Activated CD4-positive, alpha-beta T cell treated with anti-CD3 and anti-CD28 coated beads for 36 hours (primary cell): ENCODE data around the gene ESF1. TPM values are rescaled to one million over a fixed set of nuclear protein-coding genes. Genes with fewer than 3 reads are reported as not detected.

Experiments used
- ATAC-seq: fragments of 200-7000 bp; cut with Tn5 transposase; one replicate; pipeline ENCODE4 v1.10.0; 2021; ENCODE audit warnings: mild to moderate bottlenecking, moderate library complexity
- CTCF ChIA-PET: fragments of 350-600 bp; sonication (Branson Sonifier 250); formaldehyde crosslinking; loops from one replicate; lab custom pipeline; 2021; ENCODE audit warnings: antibody characterized with exemption; lab: Charles Lee
- POLR2A ChIA-PET: fragments of 350-600 bp; sonication (Branson Sonifier 250); formaldehyde crosslinking; loops from one replicate; lab custom pipeline; 2021; ENCODE audit warnings: antibody characterized with exemption, inconsistent platforms; lab: Charles Lee
- DNase-seq: peaks from one replicate; pipeline ENCODE4 v3.0.0-alpha.2; 2020
- H3K27ac Mint-ChIP-seq: one replicate; pipeline ENCODE4 v1.8.0; 2021; ENCODE audit warnings: mixed read lengths
- H3K27me3 Mint-ChIP-seq: one replicate; pipeline ENCODE4 v1.8.0; 2021; ENCODE audit warnings: mixed read lengths
- H3K36me3 Mint-ChIP-seq: one replicate; pipeline ENCODE4 v1.8.0; 2021; ENCODE audit warnings: low read depth, mixed read lengths
- H3K4me1 Mint-ChIP-seq: one replicate; pipeline ENCODE4 v1.8.0; 2021; ENCODE audit warnings: mixed read lengths
- H3K4me3 Mint-ChIP-seq: one replicate; pipeline ENCODE4 v1.8.0; 2021; ENCODE audit warnings: mild to moderate bottlenecking, moderate library complexity, mixed read lengths
- H3K9me3 Mint-ChIP-seq: one replicate; pipeline ENCODE4 v1.8.0; 2021; ENCODE audit warnings: low read depth, mixed read lengths
- intact Hi-C, 2 experiments: fragments of 100-400 bp; cut with DNase I in 1 of 2; cut with micrococcal nuclease in 1 of 2; formaldehyde crosslinking; loops; one replicate each; pipeline versions ENCODE4 v1.14.2 to v1.15.1; 2022 to 2024; cut with DNase I, micrococcal nuclease
- total RNA-seq, 2 experiments: library from RNA; stranded (reverse); gene quantifications; one replicate each; pipeline ENCODE4 v1.2.3, GENCODE V29; 2021

Gene ESF1
- total RNA-seq, 2 experiments from 2014 or later: 22.0 to 23.1 TPM

GRCh38 chr20:13790708-13791107 lies 6.0 kb upstream of the ESF1 start:
- DNase-seq (no peak), ATAC-seq (no peak)
- H3K4me3 Mint-ChIP-seq: no peak overlapping the region
- no peaks in the 10 kb centered on the region for H3K9me3 Mint-ChIP-seq
- intact Hi-C loops: no loop called here
- H3K36me3 Mint-ChIP-seq: peaks cover 34% of the 10 kb centered on the region
- H3K4me1 Mint-ChIP-seq: peaks cover 21% of the 10 kb centered on the region
- H3K27me3 Mint-ChIP-seq: no peaks in the 10 kb centered on the region
- POLR2A ChIA-PET: no interaction called here
- CTCF ChIA-PET: interaction anchor here (0.8 to 1.3 kb wide), 4 partner anchors 9 to 22 kb away, joined by 3 to 4 read pairs (median 4); no protein-coding TSS in a partner anchor
- H3K27ac Mint-ChIP-seq: no peak overlapping the region

DNA sequence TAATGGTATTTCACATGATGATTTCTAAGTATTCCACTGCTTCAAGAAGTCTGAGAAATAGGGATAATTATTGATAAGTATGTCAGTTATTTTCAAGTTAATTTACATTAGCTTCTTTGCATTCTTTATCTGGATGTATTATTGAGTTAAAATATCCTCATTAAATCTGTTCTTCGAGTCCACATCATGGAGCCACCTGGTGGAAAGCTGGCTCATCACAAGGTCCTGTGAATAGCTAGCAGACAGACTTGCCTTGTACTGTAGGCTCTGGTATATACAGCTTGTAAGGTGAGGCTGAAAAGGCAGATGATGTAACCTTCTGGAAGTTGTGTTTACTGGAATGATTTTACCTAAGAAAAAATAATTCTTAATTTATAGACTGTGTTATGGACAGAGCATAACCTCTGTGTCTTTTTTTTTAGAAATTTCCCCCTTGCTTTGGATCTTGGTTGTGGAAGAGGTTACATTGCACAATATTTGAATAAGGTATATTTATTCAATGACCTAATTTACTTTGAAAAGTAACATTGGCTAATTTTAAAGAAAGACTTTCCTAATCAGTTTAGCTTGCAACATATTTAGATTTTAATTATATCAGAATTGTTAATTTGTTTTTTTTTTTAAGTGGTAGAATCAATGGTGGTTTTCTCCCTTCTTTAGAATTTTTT lies 3.6 kb upstream of the ESF1 start:
- Mint-ChIP-seq H3K36me3 (peaks cover 33% of the 10 kb centered on the region), H3K4me1 (peaks cover 27% of the 10 kb centered on the region), H3K27me3 (no peaks in the 10 kb centered on the region), H3K4me3 (no peak overlapping the region), H3K9me3 (no peaks in the 10 kb centered on the region), H3K27ac (no peak overlapping the region)
- POLR2A ChIA-PET: no interaction called here
- CTCF ChIA-PET: interaction anchor here (0.7 to 2.1 kb wide), 9 partner anchors 10 to 699 kb away, joined by 3 to 23 read pairs (median 5); no protein-coding TSS in a partner anchor
- intact Hi-C loops: loop anchor here in 1 of 2 experiments (5.0 to 10.0 kb wide), 3 partner anchors 331 to 1894 kb away; no protein-coding TSS in a partner anchor
- DNase-seq: peak; percentile 64
- peak; percentile 43 for ATAC-seq

DNA sequence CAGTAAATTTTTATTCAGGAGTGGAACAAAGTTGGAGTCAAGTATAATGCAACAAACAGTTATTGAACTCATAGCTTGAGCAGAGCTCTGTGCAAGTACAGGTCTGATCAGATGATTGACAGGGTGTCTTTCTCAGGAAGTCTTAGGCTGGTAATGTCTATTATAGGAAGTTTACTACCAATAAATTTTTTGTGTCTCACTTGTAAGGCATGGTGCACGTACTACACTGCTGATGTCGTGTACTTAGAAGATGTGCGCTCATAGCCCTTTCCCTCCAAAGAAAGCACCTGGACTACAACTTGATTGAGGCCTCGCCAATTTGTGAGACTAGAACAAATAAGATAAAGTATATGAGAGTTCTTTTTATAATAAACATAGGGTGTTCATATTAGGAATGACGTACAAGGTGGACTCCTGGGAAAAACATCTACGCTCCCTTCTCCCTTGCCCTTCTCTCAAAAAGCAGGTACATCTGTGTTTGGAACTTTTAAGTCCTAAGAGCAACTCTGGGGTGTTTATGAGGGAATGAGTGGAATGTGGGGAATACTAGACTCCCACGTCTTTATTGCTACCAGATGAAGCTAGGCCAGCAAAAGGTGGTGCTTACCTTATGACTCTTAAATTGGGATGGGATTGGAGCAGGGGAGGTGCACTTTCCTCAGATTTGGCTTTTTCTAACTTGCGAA lies 1.6 kb upstream of the ESF1 start:
- CTCF ChIA-PET: interaction anchor here (1.4 to 2.8 kb wide), 3 partner anchors 9 to 14 kb away, joined by 5 to 19 read pairs (median 6); no protein-coding TSS in a partner anchor
- intact Hi-C loops: loop anchor here in 1 of 2 experiments (5.0 to 10.0 kb wide), 3 partner anchors 329 to 1891 kb away; no protein-coding TSS in a partner anchor
- peaks cover 44% of the 10 kb centered on the region for H3K4me1 Mint-ChIP-seq
- no peaks in the 10 kb centered on the region for H3K9me3 Mint-ChIP-seq
- ATAC-seq (no peak), DNase-seq (no peak)
- no peaks in the 10 kb centered on the region for H3K27me3 Mint-ChIP-seq
- peaks cover 43% of the 10 kb centered on the region for H3K36me3 Mint-ChIP-seq
- H3K4me3 Mint-ChIP-seq: peak overlapping the region; percentile 82
- H3K27ac Mint-ChIP-seq: peak overlapping the region; percentile 89
- POLR2A ChIA-PET: no interaction called here

DNA sequence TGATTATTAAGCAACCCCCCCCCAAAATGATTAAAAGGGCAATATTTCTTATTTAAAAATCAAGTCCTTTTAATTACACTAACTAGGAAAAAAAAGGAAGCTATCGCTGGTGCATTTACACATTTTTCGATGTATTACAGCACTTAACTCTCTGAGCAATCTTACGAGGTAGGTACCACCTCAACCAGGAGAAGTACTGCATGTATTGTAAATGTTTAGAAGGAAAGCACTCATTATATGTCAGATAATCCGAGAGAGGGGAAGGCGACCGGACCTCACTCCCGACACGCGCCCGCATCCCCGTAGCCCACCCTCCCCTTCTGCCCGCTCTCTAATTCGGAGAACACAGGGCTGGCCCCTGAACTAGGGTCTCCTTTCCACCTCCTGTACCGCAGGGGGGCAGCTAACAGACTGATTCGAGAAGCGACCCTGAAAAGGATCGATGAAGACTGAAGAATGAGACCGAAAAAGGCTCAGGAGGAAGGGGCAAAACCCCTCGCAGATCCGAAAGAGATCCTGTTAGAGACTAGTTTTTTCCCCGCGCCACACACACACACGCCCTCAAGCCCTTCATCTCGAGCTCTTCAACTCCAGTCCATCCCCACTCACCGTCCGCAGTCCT lies 337 bp downstream of the ESF1 start:
- no peaks in the 10 kb centered on the region for H3K9me3 Mint-ChIP-seq
- ATAC-seq (no peak), DNase-seq (no peak)
- H3K4me3 Mint-ChIP-seq: peak overlapping the region; percentile 82
- peak overlapping the region; percentile 80 for H3K27ac Mint-ChIP-seq
- intact Hi-C loops: loop anchor here (1.0 to 10.0 kb wide), 4 partner anchors 32 to 1890 kb away; partner anchors contain the start of genes TASP1 (in 2 of the 2) and ISM1 (in 1 of the 2)
- H3K4me1 Mint-ChIP-seq: peaks cover 57% of the 10 kb centered on the region
- POLR2A ChIA-PET: interaction anchor here (0.6 kb wide), 1 partner anchor 225 kb away, joined by 4 read pairs; no protein-coding TSS in a partner anchor
- CTCF ChIA-PET: interaction anchor here (0.5 to 2.8 kb wide), 8 partner anchors 9 to 365 kb away, joined by 3 to 19 read pairs (median 4); no protein-coding TSS in a partner anchor
- no peaks in the 10 kb centered on the region for H3K27me3 Mint-ChIP-seq
- H3K36me3 Mint-ChIP-seq: peaks cover 38% of the 10 kb centered on the region

DNA sequence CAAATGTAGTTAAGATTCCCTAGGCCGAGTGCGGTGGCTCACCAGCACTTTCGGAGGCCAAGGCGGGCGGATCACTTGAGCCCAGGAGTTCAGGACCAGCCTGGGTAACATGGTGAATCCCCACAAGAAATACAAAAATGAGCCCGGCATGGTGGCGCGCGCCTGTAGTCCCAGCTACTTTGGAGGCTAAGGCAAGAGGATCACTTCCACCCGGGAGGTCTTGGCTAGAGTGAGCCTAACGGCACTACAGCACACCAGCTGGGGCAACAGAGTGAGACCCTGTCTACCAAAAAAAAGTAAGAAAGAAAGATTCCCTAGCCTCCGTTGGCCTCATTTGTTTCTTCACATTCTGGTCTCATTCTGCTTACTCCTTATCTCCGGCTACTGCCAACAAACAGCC lies 1.2 kb downstream of the ESF1 start:
- CTCF ChIA-PET: interaction anchor here (2.1 to 2.8 kb wide), 2 partner anchors 11 to 35 kb away, joined by 6 to 19 read pairs; no protein-coding TSS in a partner anchor
- no peaks in the 10 kb centered on the region for H3K9me3 Mint-ChIP-seq
- H3K4me1 Mint-ChIP-seq: peaks cover 60% of the 10 kb centered on the region
- peak overlapping the region; percentile 82 for H3K4me3 Mint-ChIP-seq
- H3K27me3 Mint-ChIP-seq: no peaks in the 10 kb centered on the region
- H3K27ac Mint-ChIP-seq: peak overlapping the region; percentile 80
- POLR2A ChIA-PET: no interaction called here
- ATAC-seq: no peak
- H3K36me3 Mint-ChIP-seq: peaks cover 38% of the 10 kb centered on the region
- DNase-seq: no peak
- intact Hi-C loops: loop anchor here in 1 of 2 experiments (5.0 to 10.0 kb wide), 2 partner anchors 561 to 1889 kb away; partner anchors contain the start of gene ISM1

- Mint-ChIP-seq H3K4me3 (no peak overlapping the region), H3K9me3 (no peaks in the 10 kb centered on the region), H3K36me3 (peaks cover 54% of the 10 kb centered on the region), H3K27ac (no peak overlapping the region), H3K27me3 (no peaks in the 10 kb centered on the region), H3K4me1 (peaks cover 58% of the 10 kb centered on the region)
- POLR2A ChIA-PET: no interaction called here
- no peak for DNase-seq
- intact Hi-C loops: no loop called here
- CTCF ChIA-PET: interaction anchor here (1.4 kb wide), 1 partner anchor 14 kb away, joined by 4 read pairs; no protein-coding TSS in a partner anchor
- ATAC-seq: no peak
Measured at GRCh38 chr20:13778827-13779226, 5.9 kb downstream of the ESF1 start.

- no peak overlapping the region for H3K4me3 Mint-ChIP-seq
- ATAC-seq: peak; percentile 95
- DNase-seq: no peak
- H3K4me1 Mint-ChIP-seq: peaks cover 48% of the 10 kb centered on the region
- peaks cover 59% of the 10 kb centered on the region for H3K36me3 Mint-ChIP-seq
- CTCF ChIA-PET: interaction anchor here (0.7 to 3.3 kb wide), 6 partner anchors 8 to 43 kb away, joined by 3 to 12 read pairs (median 4); no protein-coding TSS in a partner anchor
- H3K9me3 Mint-ChIP-seq: no peaks in the 10 kb centered on the region
- no peaks in the 10 kb centered on the region for H3K27me3 Mint-ChIP-seq
- intact Hi-C loops: no loop called here
- POLR2A ChIA-PET: interaction anchor here (0.6 kb wide), 1 partner anchor 79 kb away, joined by 3 read pairs; no protein-coding TSS in a partner anchor
- peak overlapping the region; percentile 76 for H3K27ac Mint-ChIP-seq
Measured at GRCh38 chr20:13777171-13777601, 7.5 kb downstream of the ESF1 start.

- ChIA-PET CTCF (interaction anchor here (0.9 to 3.3 kb wide), 3 partner anchors 9 to 12 kb away, joined by 3 to 12 read pairs (median 5); partner anchors contain the start of genes ESF1 and NDUFAF5), POLR2A (no interaction called here)
- peaks cover 56% of the 10 kb centered on the region for H3K36me3 Mint-ChIP-seq
- DNase-seq (no peak), ATAC-seq (no peak)
- H3K4me1 Mint-ChIP-seq: peaks cover 39% of the 10 kb centered on the region
- H3K27me3 Mint-ChIP-seq: no peaks in the 10 kb centered on the region
- H3K9me3 Mint-ChIP-seq: no peaks in the 10 kb centered on the region
- no peak overlapping the region for H3K4me3 Mint-ChIP-seq
- peak overlapping the region; percentile 12 for H3K27ac Mint-ChIP-seq
- intact Hi-C loops: no loop called here
Measured at GRCh38 chr20:13775867-13776266, 8.9 kb downstream of the ESF1 start.

- ATAC-seq (no peak), DNase-seq (no peak)
- Mint-ChIP-seq H3K4me3 (no peak overlapping the region), H3K9me3 (no peaks in the 10 kb centered on the region), H3K4me1 (peaks cover 17% of the 10 kb centered on the region), H3K27ac (no peak overlapping the region), H3K27me3 (no peaks in the 10 kb centered on the region), H3K36me3 (peaks cover 61% of the 10 kb centered on the region)
- intact Hi-C loops: loop anchor here in 1 of 2 experiments (1.0 to 5.0 kb wide), 2 partner anchors 313 to 650 kb away; no protein-coding TSS in a partner anchor
- ChIA-PET CTCF (interaction anchor here (0.8 to 3.4 kb wide), 12 partner anchors 10 to 654 kb away, joined by 3 to 23 read pairs (median 9); partner anchors contain the start of genes ESF1 and NDUFAF5), POLR2A (no interaction called here)
Measured at GRCh38 chr20:13772529-13772928, 12.2 kb downstream of the ESF1 start.

GRCh38 chr20:13771853-13772453 lies 12.8 kb downstream of the ESF1 start:
- Mint-ChIP-seq H3K4me1 (peaks cover 12% of the 10 kb centered on the region), H3K9me3 (no peaks in the 10 kb centered on the region), H3K27me3 (no peaks in the 10 kb centered on the region), H3K27ac (no peak overlapping the region), H3K4me3 (no peak overlapping the region), H3K36me3 (peaks cover 64% of the 10 kb centered on the region)
- intact Hi-C loops: loop anchor here in 1 of 2 experiments (1.0 to 5.0 kb wide), 2 partner anchors 313 to 650 kb away; no protein-coding TSS in a partner anchor
- ChIA-PET CTCF (interaction anchor here (0.6 to 3.4 kb wide), 21 partner anchors 10 to 1243 kb away, joined by 3 to 23 read pairs (median 4); partner anchors contain the start of genes ESF1, NDUFAF5 and TASP1), POLR2A (no interaction called here)
- no peak for DNase-seq
- no peak for ATAC-seq
